Spleen (tissue), 11 donors: Measurements from ENCODE around the gene TRPM5. TPM values are rescaled to one million over a fixed set of nuclear protein-coding genes. Genes with fewer than 3 reads are reported as not detected.

Experiments used
- DNase-seq: peaks from one replicate; pipeline ENCODE4 v3.0.0-alpha.2; 2020
- H3K27ac ChIP-seq, 8 donors: fragments of 200-600 bp; sonication (generic) in 7 of 8; 1 replicate in 4 of 8; 2 replicates in 4 of 8; pipeline versions ENCODE4 v1.5.0 to v1.8.0; 2016 to 2021; ENCODE audit warnings: inconsistent platforms in 4 of 8, mild to moderate bottlenecking in 4 of 8, moderate library complexity in 1 of 8
- H3K27me3 ChIP-seq, 7 donors: fragments of 200-600 bp; sonication (generic) in 6 of 7; replicated peaks in 1 of 7; 1 replicate in 4 of 7; 2 replicates in 3 of 7; pipeline versions ENCODE4 v1.5.0 to v1.8.0; 2016 to 2021; ENCODE audit warnings: inconsistent platforms in 3 of 7, mild to moderate bottlenecking in 1 of 7
- H3K36me3 ChIP-seq, 6 donors: fragments of 200-600 bp; sonication (generic) in 5 of 6; 1 replicate in 4 of 6; 2 replicates in 2 of 6; pipeline versions ENCODE4 v1.5.0 to v1.8.0; 2016 to 2021; ENCODE audit warnings: inconsistent platforms in 2 of 6
- H3K4me1 ChIP-seq, 6 donors: fragments of 200-600 bp; sonication (generic) in 5 of 6; 1 replicate in 3 of 6; 2 replicates in 3 of 6; pipeline versions ENCODE4 v1.5.0 to v1.8.0; 2016 to 2021; ENCODE audit warnings: inconsistent platforms in 3 of 6
- H3K4me3 ChIP-seq, 8 donors: fragments of 200-600 bp; sonication (generic) in 7 of 8; 1 replicate in 4 of 8; 2 replicates in 4 of 8; pipeline versions ENCODE4 v1.5.0 to v1.8.0; 2016 to 2021; ENCODE audit warnings: inconsistent platforms in 4 of 8, mild to moderate bottlenecking in 4 of 8, moderate library complexity in 2 of 8
- H3K9me3 ChIP-seq, 8 donors: fragments of 200-600 bp; sonication (generic) in 7 of 8; 1 replicate in 4 of 8; 2 replicates in 4 of 8; pipeline versions ENCODE4 v1.5.0 to v1.8.0; 2016 to 2021; ENCODE audit warnings: inconsistent platforms in 4 of 8
- CTCF ChIP-seq, 11 experiments: fragments of 200-600 bp in 7 of 11; fragments of 450-650 bp in 4 of 11; sonication (generic) in 4 of 11; IDR thresholded peaks in 8 of 11; conservative IDR thresholded peaks in 3 of 11; 1 replicate in 7 of 11; 2 replicates in 4 of 11; pipeline versions ENCODE4 v1.4.0 to v1.8.0; 2016 to 2021; ENCODE audit warnings: antibody characterized with exemption in 11 of 11, inconsistent platforms in 4 of 11, mild to moderate bottlenecking in 1 of 11
- POLR2A ChIP-seq, 3 donors: fragments of 450-650 bp; IDR thresholded peaks; one replicate each; pipeline ENCODE4 v1.5.1; 2017; ENCODE audit warnings: antibody characterized with exemption in 3 of 3, mild to moderate bottlenecking in 1 of 3
- POLR2AphosphoS5 ChIP-seq, 3 donors: sonication (generic); formaldehyde crosslinking; IDR thresholded peaks; one replicate each; pipeline ENCODE4 v1.5.1; 2017; ENCODE audit warnings: antibody characterized with exemption in 3 of 3
- WGBS, 5 donors: extraction: QIAGEN DNeasy Blood & Tissue Kit in 3 of 5; methylation state at CpG; one replicate each; pipeline versions ENCODE4 v1.1.5 to v1.1.7; 2013 to 2018; 5-methylcytosine and 5-hydroxymethylcytosine counted together
- intact Hi-C: fragments of 100-400 bp; cut with DNase I; formaldehyde crosslinking; loops from one replicate; pipeline ENCODE4 v1.15.0; 2023; ENCODE audit warnings: low total_unique reads
- polyA plus RNA-seq, 3 donors: library from polyadenylated mRNA; stranded (reverse); fragments of 200-250 nt; gene quantifications; one replicate each; pipeline ENCODE4 v1.2.1, GENCODE V29; 2013
- total RNA-seq, 7 donors: library from RNA; depleted of rRNA in 3 of 7; stranded (reverse); fragments of >200 nt in 3 of 7; fragmentation: NEBNext Ultra II Directional in 4 of 7; extraction: Animal tissue kit (Norgen Biotek cat#: 25700) in 4 of 7; gene quantifications; one replicate each; pipeline versions ENCODE4 v1.1.0 to v1.2.1, GENCODE V29; 2016 to 2021
- donor health status: healthy with polysubstance abuse.
- donor health status: DM: no; HTN: no; CAD: no; lungs with moderate emphysema.
- donor health status: DM: no; HTN: no; CAD: no.
- donor health status: Bipolar disorder and iron deficiency.
- donor health status: healthy.
- donor health status: DM: no; HTN: no; CAD: no.
- donor health status: DM: yes; HTN: yes; CAD: no.

The TRPM5 gene
- total and polyA plus RNA-seq, 10 donors: 0.02 to 0.28 (median 0.16) TPM; not detected in 4

- H3K36me3 ChIP-seq: no peaks in the 10 kb centered on the region
- no peaks in the 10 kb centered on the region for H3K4me1 ChIP-seq
- intact Hi-C loops: no loop called here
- no peak overlapping the region for H3K4me3 ChIP-seq
- no peak for TF ChIP-seq CTCF (IDR thresholded peaks at IDR 0.05 in 8 of 11, conservative IDR thresholded peaks at IDR 0.05 in 3 of 11)
- no peak for TF ChIP-seq POLR2A (IDR thresholded peaks at IDR 0.05)
- TF ChIP-seq POLR2AphosphoS5 (IDR thresholded peaks at IDR 0.05): no peak
- H3K9me3 ChIP-seq: no peaks in the 10 kb centered on the region
- no peak for DNase-seq
- peaks cover 0 to 25% (median 0%) of the 10 kb centered on the region in 7 donors for H3K27me3 ChIP-seq
- H3K27ac ChIP-seq: no peak overlapping the region
- 82 to 95% (median 85%) methylated on average over 13 to 14 of the region's 14 CpGs for WGBS, 5 donors
These were observed 17.3 kb downstream of the TRPM5 start for GRCh38 chr11:2426826-2427521.

GRCh38 chr11:2426221-2426620 lies 18.1 kb downstream of the TRPM5 start:
- intact Hi-C loops: no loop called here
- Histone ChIP-seq H3K36me3 (no peaks in the 10 kb centered on the region), H3K9me3 (no peaks in the 10 kb centered on the region)

GRCh38 chr11:2425506-2425905 lies 18.8 kb downstream of the TRPM5 start:
- TF ChIP-seq CTCF (IDR thresholded peaks at IDR 0.05 in 8 of 11, conservative IDR thresholded peaks at IDR 0.05 in 3 of 11) (no peak), POLR2A (IDR thresholded peaks at IDR 0.05) (no peak), POLR2AphosphoS5 (IDR thresholded peaks at IDR 0.05) (no peak)
- Histone ChIP-seq H3K27ac (no peak overlapping the region), H3K4me1 (peaks cover 2 to 6% (median 5%) of the 10 kb centered on the region in 6 donors), H3K9me3 (no peaks in the 10 kb centered on the region), H3K36me3 (no peaks in the 10 kb centered on the region), H3K4me3 (no peak overlapping the region), H3K27me3 (peaks cover 0 to 35% (median 9%) of the 10 kb centered on the region in 7 donors)
- 70 to 88% (median 75%) methylated on average over 3 to 8 of the region's 8 CpGs for WGBS, 5 donors
- DNase-seq: no peak
- intact Hi-C loops: no loop called here

More at GRCh38 chr11:2426221-2426620, 18.1 kb downstream of the TRPM5 start:
- H3K4me3 ChIP-seq: no peak overlapping the region
- DNase-seq: no peak
- H3K27me3 ChIP-seq: peaks cover 0 to 30% (median 4%) of the 10 kb centered on the region in 7 donors
- H3K4me1 ChIP-seq: no peaks in the 10 kb centered on the region
- 60 to 93% (median 88%) methylated on average over 1 to 13 of the region's 13 CpGs for WGBS, 5 donors
- no peak for TF ChIP-seq POLR2AphosphoS5 (IDR thresholded peaks at IDR 0.05)
- TF ChIP-seq CTCF (IDR thresholded peaks at IDR 0.05 in 8 of 11, conservative IDR thresholded peaks at IDR 0.05 in 3 of 11): no peak
- no peak for TF ChIP-seq POLR2A (IDR thresholded peaks at IDR 0.05)
- no peak overlapping the region for H3K27ac ChIP-seq

GRCh38 chr11:2424811-2425495 lies 19.4 kb downstream of the TRPM5 start:
- Histone ChIP-seq H3K9me3 (no peaks in the 10 kb centered on the region), H3K27ac (no peak overlapping the region), H3K36me3 (no peaks in the 10 kb centered on the region), H3K4me3 (no peak overlapping the region), H3K4me1 (peaks cover 6 to 12% (median 9%) of the 10 kb centered on the region in 6 donors), H3K27me3 (peaks cover 0 to 39% (median 9%) of the 10 kb centered on the region in 7 donors)
- DNase-seq: no peak
- 69 to 86% (median 81%) methylated on average over 24 to 28 of the region's 28 CpGs for WGBS, 5 donors
- intact Hi-C loops: no loop called here
- TF ChIP-seq POLR2A (IDR thresholded peaks at IDR 0.05): no peak
- TF ChIP-seq POLR2AphosphoS5 (IDR thresholded peaks at IDR 0.05): no peak
- no peak for TF ChIP-seq CTCF (IDR thresholded peaks at IDR 0.05 in 8 of 11, conservative IDR thresholded peaks at IDR 0.05 in 3 of 11)
